ENCODE measurements around the gene HAUS8.

DNA sequence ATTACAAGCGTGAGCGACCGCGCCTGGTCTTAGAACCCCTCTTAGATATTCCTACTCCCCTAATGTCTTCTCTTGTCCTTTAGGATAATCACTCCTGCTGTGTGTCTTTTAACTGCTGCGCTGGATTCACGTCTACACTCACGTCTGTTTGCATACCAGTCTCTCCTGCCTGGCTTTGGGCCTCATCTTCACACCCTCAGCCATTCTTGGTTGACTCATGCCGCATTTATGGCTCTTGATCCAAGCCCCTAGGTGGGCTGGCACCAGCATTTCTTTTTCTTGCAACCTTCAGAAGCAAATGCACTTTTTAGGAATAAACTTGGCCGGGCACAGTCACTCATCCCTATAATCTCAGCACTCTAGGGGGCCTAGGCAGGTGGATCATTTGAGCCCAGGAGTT lies 23.1 kb upstream of the HAUS8 start:
- TF ChIP-seq, protein P1, sequence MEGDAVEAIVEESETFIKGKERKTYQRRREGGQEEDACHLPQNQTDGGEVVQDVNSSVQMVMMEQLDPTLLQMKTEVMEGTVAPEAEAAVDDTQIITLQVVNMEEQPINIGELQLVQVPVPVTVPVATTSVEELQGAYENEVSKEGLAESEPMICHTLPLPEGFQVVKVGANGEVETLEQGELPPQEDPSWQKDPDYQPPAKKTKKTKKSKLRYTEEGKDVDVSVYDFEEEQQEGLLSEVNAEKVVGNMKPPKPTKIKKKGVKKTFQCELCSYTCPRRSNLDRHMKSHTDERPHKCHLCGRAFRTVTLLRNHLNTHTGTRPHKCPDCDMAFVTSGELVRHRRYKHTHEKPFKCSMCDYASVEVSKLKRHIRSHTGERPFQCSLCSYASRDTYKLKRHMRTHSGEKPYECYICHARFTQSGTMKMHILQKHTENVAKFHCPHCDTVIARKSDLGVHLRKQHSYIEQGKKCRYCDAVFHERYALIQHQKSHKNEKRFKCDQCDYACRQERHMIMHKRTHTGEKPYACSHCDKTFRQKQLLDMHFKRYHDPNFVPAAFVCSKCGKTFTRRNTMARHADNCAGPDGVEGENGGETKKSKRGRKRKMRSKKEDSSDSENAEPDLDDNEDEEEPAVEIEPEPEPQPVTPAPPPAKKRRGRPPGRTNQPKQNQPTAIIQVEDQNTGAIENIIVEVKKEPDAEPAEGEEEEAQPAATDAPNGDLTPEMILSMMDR (IDR thresholded peaks at IDR 0.05; ENCODE audit: low read depth, low read length, poor library complexity, severe bottlenecking): no peak
- no peak for TF ChIP-seq EZH2phosphoT487 (IDR thresholded peaks at IDR 0.05; ENCODE audit: borderline replicate concordance, low read length)
